ENCODE measurements around the gene SMURF2.
"Not testable (repeated sequence)": the region's sequence is repeated elsewhere in the genome, so short reads cannot be mapped to it uniquely, and the experiment has no call there.

SMURF2 gene

GRCh38 chr17:64583038-64583437 lies 79.1 kb downstream of the SMURF2 start:
- DNase-seq, result no peak

- DNase-seq, result no peak
Observed at GRCh38 chr17:64580384-64581315, 81.5 kb downstream of the SMURF2 start.

- DNase-seq, result no peak
Observed at GRCh38 chr17:64579917-64580316, 82.2 kb downstream of the SMURF2 start.

GRCh38 chr17:64577025-64577424 lies 85.1 kb downstream of the SMURF2 start:
- DNase-seq, result not testable (repeated sequence)

- no peak for DNase-seq
Observed at GRCh38 chr17:64575431-64575830, 86.7 kb downstream of the SMURF2 start.

GRCh38 chr17:64574646-64575045 lies 87.5 kb downstream of the SMURF2 start:
- no peak for DNase-seq

GRCh38 chr17:64573214-64573613 lies 88.9 kb downstream of the SMURF2 start:
- no peak for DNase-seq

- DNase-seq, result no peak
Observed at GRCh38 chr17:64572682-64573154, 89.4 kb downstream of the SMURF2 start.

- no peak for DNase-seq
Observed at GRCh38 chr17:64571746-64572145, 90.4 kb downstream of the SMURF2 start.

- no peak for DNase-seq
Observed at GRCh38 chr17:64565563-64565962, 96.5 kb downstream of the SMURF2 start.

- DNase-seq, result no peak
Observed at GRCh38 chr17:64564098-64564497, 98.0 kb downstream of the SMURF2 start.

GRCh38 chr17:64555281-64555680 lies 106.8 kb downstream of the SMURF2 start:
- no peak for DNase-seq

- no peak for DNase-seq
Observed at GRCh38 chr17:64554028-64554637, 108.0 kb downstream of the SMURF2 start.

- no peak for DNase-seq
Observed at GRCh38 chr17:64551461-64551860, 110.6 kb downstream of the SMURF2 start.

- no peak for DNase-seq
Observed at GRCh38 chr17:64547319-64547718, 114.8 kb downstream of the SMURF2 start.

GRCh38 chr17:64546716-64547115 lies 115.4 kb downstream of the SMURF2 start:
- DNase-seq, result no peak

- no peak for DNase-seq
Observed at GRCh38 chr17:64544742-64545141, 117.4 kb downstream of the SMURF2 start.

- no peak for DNase-seq
Observed at GRCh38 chr17:64540118-64540776, 121.9 kb downstream of the SMURF2 start.

- no peak for DNase-seq
Observed at GRCh38 chr17:64538508-64539130, 123.5 kb downstream of the SMURF2 start.

GRCh38 chr17:64537488-64537887 lies 124.6 kb downstream of the SMURF2 start:
- DNase-seq, result no peak

- no peak for DNase-seq
Observed at GRCh38 chr17:64536913-64537312, 125.2 kb downstream of the SMURF2 start.

- DNase-seq, result no peak
Observed at GRCh38 chr17:64535357-64535756, 126.8 kb downstream of the SMURF2 start.

- DNase-seq, result no peak
Observed at GRCh38 chr17:64534187-64534586, 127.9 kb downstream of the SMURF2 start.

Measured in T-helper 9 cell (primary cell).